Epithelial cell of esophagus (primary cell): ENCODE results near the gene SLC24A4.

Experiments used
- DNase-seq: peaks from one replicate; pipeline ENCODE4 v3.0.0; 2010; ENCODE audit warnings: low read depth
- H3K4me3 ChIP-seq: 2 replicates; pipeline ENCODE4 v1.5.1; 2011; ENCODE audit warnings: mild to moderate bottlenecking, low read length, control low read depth
- TF ChIP-seq, protein P1 (sequence below): IDR thresholded peaks from 2 replicates; pipeline ENCODE4 v1.5.1; 2011; ENCODE audit warnings: low read depth, mild to moderate bottlenecking, low read length, control low read depth, inconsistent platforms; ENCODE audit not compliant: insufficient read depth; ENCODE audit errors: missing control alignments

SLC24A4 gene

DNA sequence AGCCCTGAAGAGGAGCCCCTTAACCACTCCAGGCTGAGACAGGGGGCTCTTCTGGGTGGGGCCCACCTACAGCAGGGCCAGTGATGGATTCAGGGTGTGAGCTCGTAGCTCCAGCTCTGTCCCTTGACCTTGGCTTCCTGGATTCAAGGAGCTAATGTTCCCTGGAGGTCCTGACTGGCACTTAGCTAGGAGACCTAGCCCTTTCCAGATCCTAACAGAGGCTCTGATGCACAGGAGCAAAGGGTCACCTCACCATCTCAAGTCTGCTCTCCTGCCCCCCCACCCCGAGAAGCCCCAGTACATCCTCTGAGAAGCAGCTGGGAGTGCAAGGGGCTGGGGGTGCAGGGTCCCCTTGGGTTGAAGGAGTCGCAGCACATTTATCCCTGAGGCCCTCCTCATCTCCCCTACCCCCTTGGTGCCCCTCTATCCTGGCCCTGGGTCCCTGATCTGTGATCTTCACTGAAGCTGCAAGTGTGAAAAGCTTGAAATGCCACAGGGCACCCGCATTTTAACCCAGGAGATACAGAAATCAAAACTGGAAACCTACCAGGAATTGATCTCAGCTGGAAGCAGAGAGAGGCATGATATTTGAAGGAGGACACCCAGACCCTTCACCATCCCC is 193.5 kb downstream of the SLC24A4 start:
- TF ChIP-seq, protein P1, sequence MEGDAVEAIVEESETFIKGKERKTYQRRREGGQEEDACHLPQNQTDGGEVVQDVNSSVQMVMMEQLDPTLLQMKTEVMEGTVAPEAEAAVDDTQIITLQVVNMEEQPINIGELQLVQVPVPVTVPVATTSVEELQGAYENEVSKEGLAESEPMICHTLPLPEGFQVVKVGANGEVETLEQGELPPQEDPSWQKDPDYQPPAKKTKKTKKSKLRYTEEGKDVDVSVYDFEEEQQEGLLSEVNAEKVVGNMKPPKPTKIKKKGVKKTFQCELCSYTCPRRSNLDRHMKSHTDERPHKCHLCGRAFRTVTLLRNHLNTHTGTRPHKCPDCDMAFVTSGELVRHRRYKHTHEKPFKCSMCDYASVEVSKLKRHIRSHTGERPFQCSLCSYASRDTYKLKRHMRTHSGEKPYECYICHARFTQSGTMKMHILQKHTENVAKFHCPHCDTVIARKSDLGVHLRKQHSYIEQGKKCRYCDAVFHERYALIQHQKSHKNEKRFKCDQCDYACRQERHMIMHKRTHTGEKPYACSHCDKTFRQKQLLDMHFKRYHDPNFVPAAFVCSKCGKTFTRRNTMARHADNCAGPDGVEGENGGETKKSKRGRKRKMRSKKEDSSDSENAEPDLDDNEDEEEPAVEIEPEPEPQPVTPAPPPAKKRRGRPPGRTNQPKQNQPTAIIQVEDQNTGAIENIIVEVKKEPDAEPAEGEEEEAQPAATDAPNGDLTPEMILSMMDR: no peak
- H3K4me3 ChIP-seq: no peak overlapping the region
- no peak for DNase-seq

DNA sequence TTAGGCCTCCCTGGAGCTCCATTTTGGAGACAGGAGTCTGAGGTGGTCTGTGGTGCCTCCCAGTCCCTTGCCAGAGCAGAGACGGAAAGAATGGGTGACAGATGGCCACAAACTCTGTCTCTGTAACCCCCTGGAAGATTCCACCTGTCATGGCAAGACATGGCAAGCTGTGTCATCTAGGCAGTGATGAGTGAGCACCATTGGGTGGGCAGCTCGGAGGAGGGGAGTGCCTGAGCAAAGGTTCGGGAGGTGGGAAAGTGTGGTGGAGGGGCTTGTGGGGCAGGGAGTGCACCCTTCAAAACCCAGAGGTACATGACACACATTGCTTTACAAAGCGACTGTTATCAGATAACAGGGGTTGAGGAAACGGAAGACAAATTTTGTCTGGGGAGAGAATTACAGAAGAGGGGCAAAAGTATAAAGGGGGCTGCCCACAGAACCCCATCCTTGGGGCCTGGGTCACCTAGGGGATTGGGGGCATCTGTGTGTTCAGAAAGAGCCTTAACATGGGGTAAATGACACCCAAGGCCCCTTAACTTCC is 194.1 kb downstream of the SLC24A4 start:
- DNase-seq: no peak
- no peak overlapping the region for H3K4me3 ChIP-seq
- TF ChIP-seq, protein P1: no peak

DNA sequence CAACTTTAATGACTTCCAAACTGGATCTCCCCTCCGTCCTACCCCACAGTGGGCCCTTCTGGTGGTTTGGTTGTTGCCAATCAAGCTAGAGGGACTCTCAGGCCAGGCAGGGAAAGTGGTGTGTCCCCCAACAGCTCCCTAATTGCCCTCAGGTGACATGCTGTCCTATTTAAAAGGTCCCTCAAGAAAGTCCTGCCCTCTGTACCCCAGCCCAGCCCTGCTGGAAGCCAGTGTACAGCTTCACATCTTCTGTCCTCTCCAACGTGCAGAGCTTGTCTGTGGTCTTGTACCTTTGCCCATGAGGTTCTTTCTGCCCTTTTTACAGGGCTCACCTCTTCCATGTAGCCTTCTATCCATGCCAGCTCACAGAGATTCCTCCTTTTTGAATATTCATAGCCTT is 194.8 kb downstream of the SLC24A4 start:
- TF ChIP-seq, protein P1: no peak
- no peak overlapping the region for H3K4me3 ChIP-seq
- no peak for DNase-seq

DNA sequence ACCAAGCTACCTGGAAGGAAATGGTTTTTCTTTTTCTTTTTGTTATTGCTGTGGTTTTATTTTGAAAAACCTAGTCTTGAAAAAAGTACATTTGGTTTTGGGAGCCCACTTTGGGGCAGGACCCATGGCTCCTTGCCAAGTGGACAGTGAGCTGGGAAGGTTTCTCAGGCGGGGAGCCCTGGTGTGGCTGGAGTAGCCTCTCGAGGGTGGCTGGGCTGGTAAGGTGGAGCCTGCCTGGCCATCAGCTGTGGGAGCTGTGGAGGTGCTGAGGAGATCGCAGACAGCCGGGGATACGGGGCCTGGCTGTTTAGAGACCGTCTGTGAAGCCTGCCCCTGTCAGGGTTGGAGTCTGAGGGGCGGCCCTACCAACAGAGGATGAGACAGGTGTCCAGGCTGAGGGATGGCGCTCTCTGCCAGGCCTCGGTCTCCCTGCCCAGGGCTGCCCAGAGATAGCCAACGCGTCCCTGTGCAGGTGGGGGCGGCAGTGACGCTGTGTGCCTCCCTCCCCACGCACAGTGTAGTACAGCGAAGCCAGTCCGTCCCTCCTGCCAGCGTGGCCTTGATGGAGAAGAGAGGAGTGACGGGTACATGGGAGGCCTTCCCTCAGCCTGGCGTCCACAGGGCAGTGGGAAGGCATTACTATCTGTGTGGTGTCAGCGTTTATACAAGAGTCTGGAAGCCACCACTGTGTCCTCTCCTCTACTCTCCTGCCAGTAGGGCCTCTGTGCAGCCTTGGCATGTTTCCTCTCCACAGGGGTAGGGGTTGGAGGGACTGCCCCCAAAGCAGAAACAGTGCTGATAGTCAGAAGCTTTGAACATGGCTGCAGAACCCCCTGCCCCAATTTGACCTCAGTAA is 196.5 kb downstream of the SLC24A4 start:
- TF ChIP-seq, protein P1: no peak
- no peak overlapping the region for H3K4me3 ChIP-seq
- no peak for DNase-seq

DNA sequence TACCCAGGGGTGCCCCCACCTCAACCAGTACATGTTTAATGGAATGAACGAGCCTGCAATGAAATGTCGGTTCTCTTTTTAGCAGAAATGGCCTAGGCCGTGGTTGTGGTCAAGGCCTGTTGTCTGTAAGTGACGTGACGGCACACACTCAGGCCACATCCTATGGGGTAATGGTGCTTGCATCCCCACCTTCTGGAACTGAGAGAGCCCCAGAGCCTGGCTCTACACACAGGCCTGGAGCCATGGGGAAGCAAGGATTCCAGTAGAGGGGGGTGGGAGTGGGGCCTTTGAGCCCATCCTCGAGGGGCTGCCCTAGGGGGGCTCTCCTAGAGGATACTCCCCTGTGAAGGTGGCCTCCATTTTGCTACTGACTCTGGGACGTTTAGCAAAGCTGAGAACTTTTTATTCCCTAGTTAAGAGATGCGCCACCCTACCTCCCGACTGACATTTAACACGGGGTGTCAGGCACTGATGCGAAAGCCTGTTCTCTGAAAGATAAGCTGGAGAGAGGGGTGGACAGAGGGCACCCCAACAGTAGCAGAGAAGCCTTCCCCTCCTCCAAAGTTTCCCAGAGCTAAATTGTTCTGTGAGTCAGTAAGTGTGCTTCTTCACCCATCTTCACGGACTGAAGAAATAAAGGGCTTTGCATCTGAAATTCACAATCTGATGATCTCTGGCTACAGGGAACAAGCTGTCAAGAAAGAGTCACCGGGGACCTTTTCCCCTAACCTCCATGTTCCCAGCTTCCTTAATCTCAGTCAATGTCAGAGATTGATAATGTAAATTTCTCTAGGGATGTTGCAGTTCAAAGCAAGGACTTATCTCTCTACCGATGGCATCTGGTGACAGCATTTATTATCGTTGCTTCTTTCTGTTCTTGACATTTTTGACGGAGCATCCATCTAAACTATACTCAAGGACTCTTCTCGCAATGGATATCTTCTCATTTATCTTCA is 197.4 kb downstream of the SLC24A4 start:
- TF ChIP-seq, protein P1: no peak
- no peak overlapping the region for H3K4me3 ChIP-seq
- DNase-seq: no peak

DNA sequence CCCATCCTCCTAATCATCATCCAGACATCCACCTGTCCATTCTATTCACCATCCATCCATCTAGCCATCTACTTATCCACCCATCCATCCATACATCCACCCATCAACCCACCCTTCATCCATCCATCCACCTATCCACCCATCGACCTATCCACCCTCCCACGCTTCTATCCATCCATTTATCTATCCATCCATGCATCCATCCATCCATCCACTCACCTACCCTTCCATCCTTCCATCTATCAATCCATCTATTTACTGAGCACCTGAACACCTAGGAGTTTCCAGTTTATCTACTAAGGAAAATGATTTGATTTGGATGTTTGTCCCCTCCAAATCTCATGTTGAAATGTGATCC is 198.1 kb downstream of the SLC24A4 start:
- no peak for DNase-seq
- TF ChIP-seq, protein P1: no peak
- H3K4me3 ChIP-seq: no peak overlapping the region
